H1 (cell line): ENCODE data around the gene SPG7.

ENCODE experiments used
- CBX5 ChIP-seq: fragments of 300-800, 300-1000 bp; sonication (generic); IDR thresholded peaks from 2 replicates; pipeline ENCODE4 v1.7.1; 2016; ENCODE audit warnings: antibody characterized with exemption, low read length, low read depth
- CREB1 ChIP-seq: IDR thresholded peaks from 2 replicates; pipeline ENCODE4 v1.6.1; 2012; ENCODE audit warnings: inconsistent platforms
- CTCF ChIP-seq, 3 experiments: IDR thresholded peaks; 1 replicate in 2 of 3; 2 replicates in 1 of 3; pipeline versions ENCODE4 v1.5.1 to v1.6.1; 2011; ENCODE audit warnings: low read length in 3 of 3, mild to moderate bottlenecking in 3 of 3, inconsistent platforms in 2 of 3, low read depth in 1 of 3, moderate library complexity in 1 of 3; ENCODE audit not compliant: insufficient read depth in 1 of 3; ENCODE audit errors: control extremely low read depth in 1 of 3
- EP300 ChIP-seq, 2 experiments: IDR thresholded peaks; 1 replicate in 1 of 2; 2 replicates in 1 of 2; pipeline ENCODE4 v1.6.1; 2011 to 2012; ENCODE audit warnings: low read depth in 2 of 2, low read length in 2 of 2, mild to moderate bottlenecking in 2 of 2, borderline replicate concordance in 1 of 2, inconsistent platforms in 1 of 2, moderate library complexity in 1 of 2
- HDAC2 ChIP-seq, 2 experiments: fragments of 300-600 bp in 1 of 2; sonication (generic) in 1 of 2; IDR thresholded peaks; 2 replicates each; pipeline ENCODE4 v1.6.1; 2011 to 2012; ENCODE audit warnings: low read depth in 2 of 2, low read length in 2 of 2, mild to moderate bottlenecking in 2 of 2, moderate library complexity in 2 of 2, borderline replicate concordance in 1 of 2, inconsistent platforms in 1 of 2
- HDAC6 ChIP-seq: IDR thresholded peaks from one replicate; pipeline ENCODE4 v1.7.1; 2012; ENCODE audit warnings: low read depth, mild to moderate bottlenecking, inconsistent platforms, low read length, moderate library complexity
- MAFK ChIP-seq: IDR thresholded peaks from 2 replicates; pipeline ENCODE4 v1.6.1; 2012; ENCODE audit warnings: low read depth, mild to moderate bottlenecking, improper control_type of control experiment, low read length
- MAX ChIP-seq: IDR thresholded peaks from 2 replicates; pipeline ENCODE4 v1.6.1; 2012; ENCODE audit warnings: inconsistent platforms
- POLR2A ChIP-seq, 2 experiments: IDR thresholded peaks; 1 replicate in 1 of 2; 2 replicates in 1 of 2; pipeline ENCODE4 v1.6.1; 2011; ENCODE audit warnings: low read depth in 2 of 2, low read length in 2 of 2, mild to moderate bottlenecking in 2 of 2; ENCODE audit errors: control extremely low read depth in 1 of 2
- RXRA ChIP-seq: IDR thresholded peaks from 2 replicates; pipeline ENCODE4 v1.6.1; 2011; ENCODE audit warnings: low read depth, mild to moderate bottlenecking, low read length, moderate library complexity; ENCODE audit not compliant: insufficient read depth
- SIX5 ChIP-seq: IDR thresholded peaks from 2 replicates; pipeline ENCODE4 v1.6.1; 2011; ENCODE audit warnings: mild to moderate bottlenecking, low read depth, low read length
- SP1 ChIP-seq: IDR thresholded peaks from 2 replicates; pipeline ENCODE4 v1.6.1; 2011; ENCODE audit warnings: low read depth, low read length
- TEAD4 ChIP-seq: IDR thresholded peaks from 2 replicates; pipeline ENCODE4 v1.6.1; 2012; ENCODE audit warnings: low read depth, low read length, inconsistent platforms, mixed read lengths
- TF ChIP-seq, protein P1 (sequence below): IDR thresholded peaks from 2 replicates; pipeline ENCODE4 v1.6.1; 2012; ENCODE audit warnings: inconsistent platforms

DNA sequence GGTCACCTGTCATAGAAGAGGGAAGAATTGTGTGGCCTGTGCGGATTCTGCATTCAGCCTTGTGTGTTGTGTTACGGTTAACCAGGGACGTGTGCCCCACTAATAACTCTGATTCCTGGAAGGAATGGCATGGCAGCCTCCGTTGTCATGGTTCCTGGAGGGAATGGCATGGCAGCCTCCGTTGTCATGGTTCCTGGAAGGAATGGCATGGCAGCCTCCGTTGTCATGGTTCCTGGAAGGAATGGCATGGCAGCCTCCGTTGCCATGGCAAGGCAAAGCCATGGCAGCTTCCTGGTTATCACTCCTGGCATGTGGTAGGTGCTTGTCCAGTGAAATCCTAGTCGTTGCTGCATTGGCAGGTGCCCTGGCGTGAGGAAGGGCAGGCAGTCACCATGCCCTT is 8.9 kb downstream of the SPG7 start:
- no peak for TF ChIP-seq MAFK
- no peak for TF ChIP-seq MAX
- no peak for TF ChIP-seq CTCF (IDR thresholded peaks at IDR 0.05; ENCODE audit: control extremely low read depth in 1 of 3, insufficient read depth in 1 of 3, low read depth in 1 of 3, low read length in 3 of 3)
- TF ChIP-seq EP300 (IDR thresholded peaks at IDR 0.05; ENCODE audit: borderline replicate concordance in 1 of 2, low read depth in 2 of 2, low read length in 2 of 2), result no peak
- TF ChIP-seq CBX5, result no peak
- no peak for TF ChIP-seq POLR2A (IDR thresholded peaks at IDR 0.05; ENCODE audit: control extremely low read depth in 1 of 2, low read depth in 2 of 2, low read length in 2 of 2)
- TF ChIP-seq HDAC6, result no peak
- no peak for TF ChIP-seq SP1
- no peak for TF ChIP-seq RXRA
- TF ChIP-seq SIX5, result no peak
- TF ChIP-seq TEAD4, result no peak
- TF ChIP-seq, protein P1, sequence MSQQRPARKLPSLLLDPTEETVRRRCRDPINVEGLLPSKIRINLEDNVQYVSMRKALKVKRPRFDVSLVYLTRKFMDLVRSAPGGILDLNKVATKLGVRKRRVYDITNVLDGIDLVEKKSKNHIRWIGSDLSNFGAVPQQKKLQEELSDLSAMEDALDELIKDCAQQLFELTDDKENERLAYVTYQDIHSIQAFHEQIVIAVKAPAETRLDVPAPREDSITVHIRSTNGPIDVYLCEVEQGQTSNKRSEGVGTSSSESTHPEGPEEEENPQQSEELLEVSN, result no peak
- no peak for TF ChIP-seq CREB1
- no peak for TF ChIP-seq HDAC2 (IDR thresholded peaks at IDR 0.05; ENCODE audit: borderline replicate concordance in 1 of 2, low read depth in 2 of 2, low read length in 2 of 2)
